Measurements from ENCODE around the gene SH3GL2.

The SH3GL2 gene

DNA sequence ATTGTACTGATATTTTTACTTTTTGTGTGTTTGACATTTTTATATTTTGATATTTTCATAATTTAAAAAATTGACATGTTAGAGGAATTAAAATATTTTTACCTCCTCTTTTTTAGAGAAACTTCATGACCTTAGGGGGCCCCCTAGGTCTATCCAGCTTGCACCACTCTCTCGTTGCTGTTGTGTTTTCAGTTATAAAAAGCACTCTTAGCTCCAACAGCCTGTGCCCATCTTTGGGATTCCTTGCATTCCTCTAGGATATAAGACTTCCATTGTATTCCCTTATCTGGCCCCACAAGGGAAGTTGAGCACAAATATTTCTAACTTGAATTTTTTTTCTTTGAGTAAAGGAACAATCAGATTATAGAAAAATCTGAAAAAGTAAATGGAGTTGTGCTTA is 245.3 kb downstream of the SH3GL2 start:
- no peak for DNase-seq

DNA sequence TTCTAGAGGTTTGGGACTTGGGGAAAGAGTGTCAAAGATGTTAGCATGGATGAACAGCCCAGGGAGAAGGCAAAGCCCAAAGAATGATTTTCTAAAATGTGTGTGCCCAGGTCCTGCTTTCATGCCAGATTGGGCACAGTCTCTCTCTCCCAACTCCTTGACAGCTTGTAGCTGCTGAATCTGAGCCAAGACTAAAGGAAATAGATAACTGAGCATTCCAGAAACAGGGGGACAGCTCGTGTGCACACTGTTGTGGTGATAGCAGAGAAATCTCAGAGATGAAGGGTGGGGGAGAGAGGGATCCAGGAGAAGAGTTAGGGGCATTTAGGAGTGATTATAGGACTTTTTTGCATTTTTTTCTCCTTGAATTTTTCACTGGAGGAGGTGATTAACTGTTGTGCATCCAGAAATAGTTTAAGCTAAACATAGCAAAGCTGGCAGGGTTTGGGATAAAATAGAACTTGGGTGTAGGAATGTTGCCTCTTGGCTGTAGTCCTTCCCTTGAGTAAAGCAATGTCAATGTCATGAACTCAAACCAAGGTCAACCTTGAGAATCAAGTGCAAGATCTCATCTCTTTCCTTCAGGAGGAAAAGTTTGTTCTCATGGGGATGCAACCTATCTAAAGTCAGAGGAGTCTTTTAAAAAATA is 245.9 kb downstream of the SH3GL2 start:
- DNase-seq, result peak; percentile 88

DNA sequence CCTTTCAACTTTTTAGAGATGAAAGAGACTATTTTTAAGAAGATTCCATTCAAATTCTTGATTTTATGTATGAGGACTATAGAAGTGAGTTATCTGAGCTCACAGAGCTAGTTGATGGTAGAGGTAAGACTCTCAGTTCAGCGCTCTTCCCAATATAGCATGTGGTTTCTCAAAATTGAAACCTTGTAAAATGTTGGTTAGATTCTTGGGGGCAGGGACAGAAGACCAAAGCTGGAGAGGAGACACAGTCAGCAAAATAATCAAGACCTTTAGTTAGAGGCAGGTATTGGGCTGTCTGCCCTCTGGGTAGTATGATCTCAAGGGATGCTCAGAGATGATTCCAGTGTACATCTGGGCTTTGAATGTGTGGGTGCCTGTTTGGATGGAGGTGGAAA is 246.4 kb downstream of the SH3GL2 start:
- DNase-seq, result no peak

DNA sequence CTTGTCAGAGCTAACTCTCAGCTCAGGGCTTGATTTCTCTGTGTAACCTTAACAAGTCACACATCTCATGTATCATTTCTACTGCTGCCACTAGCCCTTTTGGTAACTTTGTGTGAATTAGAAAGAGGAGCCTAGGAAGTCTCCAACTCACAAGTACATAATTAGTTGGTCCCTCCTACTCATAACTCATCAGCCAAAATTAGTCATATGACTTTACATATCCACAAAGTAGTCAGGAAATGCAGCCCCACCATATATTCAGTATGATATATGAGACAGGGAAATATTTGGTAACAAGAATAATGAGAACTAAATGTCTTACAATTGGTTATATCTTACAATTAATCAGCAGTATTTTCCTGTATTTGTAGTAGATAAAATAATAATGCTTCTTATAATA is 250.2 kb downstream of the SH3GL2 start:
- DNase-seq, result no peak

DNA sequence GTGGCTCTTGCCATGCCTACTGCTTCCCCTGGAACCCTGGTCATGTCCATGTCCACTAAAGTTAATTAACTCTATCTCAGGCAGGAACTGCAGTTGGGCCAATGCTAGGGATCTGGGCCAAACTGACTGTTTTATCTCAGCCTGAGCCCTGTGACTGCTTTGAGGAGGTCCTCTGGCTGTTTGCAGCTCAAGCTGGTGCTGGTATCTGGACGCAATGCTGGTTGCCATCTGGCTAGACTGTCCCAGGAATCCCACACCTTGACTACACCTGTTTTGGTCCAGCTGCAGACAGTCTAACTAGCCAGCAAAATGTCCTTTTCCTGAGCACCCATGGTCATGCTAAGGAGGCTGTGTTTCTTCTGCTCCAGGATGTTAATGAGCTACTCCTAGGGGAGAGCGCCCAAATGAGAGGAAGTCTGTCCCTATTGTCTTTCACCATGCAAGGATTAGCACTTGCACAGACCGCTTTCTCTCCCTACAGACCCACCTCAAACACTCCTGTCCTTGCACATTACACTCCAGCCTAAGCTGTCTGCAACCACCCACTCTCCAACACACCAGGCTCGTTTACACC is 251.0 kb downstream of the SH3GL2 start:
- no peak for DNase-seq

DNA sequence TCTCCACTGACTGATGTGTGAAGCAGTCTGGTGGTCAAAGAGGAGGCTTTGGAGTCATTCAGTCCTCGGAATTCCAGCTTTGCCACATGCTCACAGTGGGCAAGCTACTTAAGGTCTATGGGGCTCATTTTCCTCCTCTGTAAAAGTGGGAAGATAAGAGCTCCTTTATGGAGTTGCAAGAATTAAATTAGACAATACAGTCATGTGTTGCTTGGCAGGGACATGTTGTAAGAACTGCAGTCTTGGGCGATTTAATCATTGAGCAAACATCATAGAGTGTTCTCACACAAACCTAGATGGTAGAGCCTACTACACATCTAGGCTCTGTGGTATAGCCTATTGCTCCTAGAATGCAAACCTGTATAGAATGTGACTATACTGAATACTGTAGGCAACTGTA is 253.9 kb downstream of the SH3GL2 start:
- DNase-seq, result no peak

DNA sequence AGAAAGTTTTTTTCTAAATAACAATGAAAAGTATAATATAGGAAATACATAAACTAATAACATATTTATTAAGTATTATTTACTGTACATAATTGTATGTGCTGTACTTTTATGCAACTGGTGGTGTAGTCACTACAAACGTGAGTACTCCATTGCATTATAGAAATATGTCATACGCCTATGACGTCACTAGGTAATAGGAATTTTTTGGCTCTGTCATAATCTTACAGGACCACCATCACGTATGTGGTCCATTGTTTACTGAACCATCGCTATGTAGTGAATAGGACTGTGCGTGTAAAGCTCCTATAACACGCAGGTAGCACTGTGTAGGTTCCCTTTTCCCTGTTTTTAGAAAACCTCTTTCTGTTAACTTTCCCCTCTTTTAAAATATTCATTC is 255.0 kb downstream of the SH3GL2 start:
- DNase-seq, result no peak

DNA sequence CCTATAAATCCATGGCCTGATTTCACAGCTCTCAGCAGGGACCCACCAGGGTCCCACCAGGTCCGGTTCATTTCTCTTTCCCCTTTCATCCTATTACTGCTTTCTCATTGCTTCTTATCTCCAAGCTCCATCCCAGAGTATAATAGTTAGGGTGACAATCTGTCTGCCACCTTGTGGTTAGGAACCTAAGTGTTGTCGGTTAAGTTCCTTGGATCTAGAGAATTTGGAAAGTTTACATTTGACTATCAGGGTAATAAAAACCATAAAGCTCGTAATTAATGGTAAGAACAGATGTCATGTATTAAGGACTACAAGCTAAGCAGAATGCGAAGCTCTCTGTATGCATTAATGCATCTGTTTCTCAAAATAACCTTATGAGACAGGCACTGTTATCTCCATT is 259.1 kb downstream of the SH3GL2 start:
- DNase-seq, result no peak

DNA sequence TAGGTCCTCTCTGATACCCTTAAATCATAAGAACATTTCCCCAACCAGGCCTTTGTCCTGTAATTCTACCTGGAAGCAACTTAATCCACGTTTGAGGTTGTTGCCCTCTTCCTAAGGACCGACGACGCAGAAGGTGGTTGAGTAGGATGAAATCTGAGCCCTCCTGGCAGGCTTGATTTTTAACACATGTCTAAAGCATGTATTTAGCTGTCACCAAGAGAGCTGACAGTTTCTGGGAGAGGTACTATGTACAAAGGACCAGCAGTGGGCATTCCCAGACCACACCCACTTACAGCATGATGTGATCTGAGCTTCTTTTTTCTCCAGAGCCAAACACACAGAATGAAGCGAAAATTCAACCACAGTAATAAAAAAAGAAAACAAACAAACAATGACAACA is 260.9 kb downstream of the SH3GL2 start:
- no peak for DNase-seq

DNA sequence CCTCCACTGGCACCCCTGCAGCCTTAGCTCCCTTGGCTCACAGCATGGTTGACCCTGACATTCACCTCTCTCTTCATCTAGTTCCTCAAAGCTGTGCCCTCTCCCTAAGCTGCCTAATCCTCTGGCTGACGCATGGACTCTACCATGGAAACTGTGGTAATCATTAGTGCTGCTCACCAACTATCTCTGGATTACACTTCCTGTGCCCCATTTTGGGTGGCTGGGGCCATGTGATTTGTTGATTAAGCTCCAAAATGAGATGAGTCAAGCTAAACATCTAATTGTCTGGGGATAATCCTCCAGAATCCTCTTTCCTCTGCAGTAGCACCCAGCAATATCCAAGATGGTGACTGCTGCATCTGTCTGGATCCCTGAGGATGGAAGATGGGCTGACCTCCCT is 264.4 kb downstream of the SH3GL2 start:
- no peak for DNase-seq

Measured in NCI-H446 treated with DMSO at 0.1 percent for 48 hours (cell line).